ENCODE data around the gene PROS1.

DNA sequence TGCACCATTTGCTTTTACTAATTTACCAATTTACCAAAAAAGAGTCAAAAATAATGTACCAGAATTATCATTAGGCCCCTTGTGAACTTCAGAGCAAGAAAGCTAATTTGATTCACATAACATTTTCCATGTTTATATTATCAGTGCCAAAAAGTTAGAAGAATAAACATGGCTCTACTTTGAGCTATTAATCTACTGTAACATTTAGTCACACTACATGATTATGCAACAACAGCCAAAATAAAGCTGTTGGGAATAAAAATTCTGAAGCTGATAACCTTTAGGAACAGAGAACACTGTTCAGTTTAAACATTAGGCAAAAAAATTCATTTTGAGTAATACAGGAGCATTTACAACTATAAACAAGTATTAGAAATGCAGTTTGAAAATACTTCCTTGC, 63.6 kb downstream of the PROS1 start:
- TF ChIP-seq POLR2A (IDR thresholded peaks at IDR 0.05; ENCODE audit: low read length) (no peak), GATA1 (IDR thresholded peaks at IDR 0.05; ENCODE audit: low read depth, low read length) (no peak)
